ENCODE results near the gene CLHC1. TPM values are rescaled to one million over a fixed set of nuclear protein-coding genes. Genes with fewer than 3 reads are reported as not detected.
"Not testable (repeated sequence)": the region's sequence is repeated elsewhere in the genome, so short reads cannot be mapped to it uniquely, and the experiment has no call there.

Gene CLHC1
- total and polyA plus RNA-seq, 2 of the 8 experiments (the other 6 are each of a cell fraction or from before 2014, with no cell fraction given), result 2.6 to 10.8 TPM

DNA sequence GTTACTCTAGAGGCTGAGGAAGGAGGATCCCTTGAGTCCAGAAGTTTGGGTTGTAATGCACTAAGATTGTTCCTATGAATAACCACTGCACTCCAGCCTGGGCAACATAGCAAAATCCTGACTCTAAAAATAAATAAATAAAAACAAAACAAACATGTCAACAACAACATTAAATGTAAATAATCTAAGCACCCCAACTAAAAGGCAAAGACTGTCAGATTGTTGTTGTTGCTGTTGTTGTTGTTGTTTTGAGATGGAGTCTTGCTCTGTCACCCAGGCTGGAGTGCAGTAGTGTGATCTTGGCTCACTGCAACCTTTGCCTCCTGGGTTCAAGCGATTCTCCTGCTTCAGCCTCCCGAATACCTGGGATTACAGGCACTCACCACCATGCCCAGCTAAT, 40.2 kb downstream of the CLHC1 start:
- H2BK15ac ChIP-seq (ENCODE audit: low read length); H3K79me2 ChIP-seq (ENCODE audit: control insufficient read depth in 1 of 2, insufficient read depth in 2 of 2, low read length in 2 of 2); H3K4me1 ChIP-seq (replicated peaks in 1 of 4; ENCODE audit: control insufficient read depth in 3 of 4, insufficient read depth in 4 of 4, low read length in 3 of 4); H3K9me3 ChIP-seq (ENCODE audit: insufficient read depth in 2 of 2, low read depth in 1 of 2, low read length in 1 of 2); H3K18ac ChIP-seq (ENCODE audit: extremely low read depth, low read length); H3K4me3 ChIP-seq (ENCODE audit: extremely low read depth in 1 of 4, insufficient read depth in 2 of 4, low read depth in 3 of 4, low read length in 4 of 4); H4K8ac ChIP-seq (ENCODE audit: extremely low read depth, insufficient read depth, low read length); H2BK20ac ChIP-seq (ENCODE audit: low read length); H4K91ac ChIP-seq (replicated peaks; ENCODE audit: insufficient read length, low read length); H2AFZ ChIP-seq (ENCODE audit: low read length); H3K79me1 ChIP-seq (ENCODE audit: low read depth, low read length); H3K4ac ChIP-seq (replicated peaks; ENCODE audit: insufficient read length, low read depth, low read length); H3K9ac ChIP-seq (replicated peaks in 1 of 4; ENCODE audit: extremely low read depth in 1 of 4, low read depth in 3 of 4, low read length in 3 of 4); H2AK5ac ChIP-seq (ENCODE audit: low read depth, low read length); H2BK120ac ChIP-seq (replicated peaks; ENCODE audit: low read depth, low read length); H4K20me1 ChIP-seq (replicated peaks in 1 of 2; ENCODE audit: control insufficient read depth in 1 of 2, insufficient read depth in 2 of 2, low read length in 2 of 2); POLR2A ChIA-PET (ENCODE audit: partially characterized antibody); H3K23ac ChIP-seq (ENCODE audit: insufficient read length); FAIRE-seq; H2BK12ac ChIP-seq (ENCODE audit: low read depth, low read length); H3K27me3 ChIP-seq (replicated peaks in 1 of 4; ENCODE audit: control insufficient read depth in 3 of 4, extremely low read depth in 1 of 4, insufficient read depth in 3 of 4, low read length in 3 of 4); H3K36me3 ChIP-seq (ENCODE audit: control insufficient read depth in 2 of 4, insufficient read depth in 4 of 4, low read length in 3 of 4); H3K27ac ChIP-seq (ENCODE audit: low read depth, low read length); H3K4me2 ChIP-seq (ENCODE audit: insufficient read depth in 1 of 2, low read depth in 2 of 2, low read length in 2 of 2); H3K56ac ChIP-seq (replicated peaks; ENCODE audit: insufficient read length, low read depth, low read length); DNase-seq (ENCODE audit: low read depth in 1 of 2, low spot score in 2 of 2); H2BK5ac ChIP-seq (ENCODE audit: low read depth, low read length); H3K14ac ChIP-seq (ENCODE audit: insufficient read length); H4K5ac ChIP-seq (ENCODE audit: insufficient read length, low read depth, low read length); H3K23me2 ChIP-seq (ENCODE audit: low read depth, low read length): not testable (repeated sequence)
- CTCF ChIA-PET (ENCODE audit: partially characterized antibody), result interaction anchor here (1.9 kb wide), 1 partner anchor 14 kb away, joined by 4 read pairs; no protein-coding TSS in a partner anchor
- 83% methylated on average over 2 of the region's 2 CpGs; no CpG with 5 or more reads in 1 of the 2 experiments for WGBS, 2 experiments (ENCODE audit: extremely low coverage in 1 of 2, insufficient coverage in 1 of 2, insufficient read length in 1 of 2, insufficient replicate concordance in 2 of 2, low coverage in 1 of 2, low lambda C conversion rate in 2 of 2, missing lambda C conversion rate in 1 of 2)

DNA sequence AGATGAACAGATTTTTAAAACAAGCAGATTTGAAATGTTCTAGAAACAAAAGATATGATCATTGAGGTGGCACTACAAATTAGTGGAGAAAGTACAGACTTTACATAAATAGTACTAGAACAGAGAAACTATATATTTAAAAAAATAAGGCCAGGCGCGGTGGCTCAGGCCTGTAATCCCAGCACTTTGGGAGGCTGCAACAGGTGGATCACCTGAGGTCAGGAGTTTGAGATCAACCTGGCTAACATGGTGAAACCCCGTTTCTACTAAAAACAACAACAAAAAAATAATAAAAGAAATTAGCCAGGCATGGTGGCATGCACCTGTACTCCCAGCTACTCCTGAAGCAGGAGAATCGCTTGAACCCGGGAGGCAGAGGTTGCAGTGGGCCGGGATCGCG, 45.3 kb downstream of the CLHC1 start:
- H3K23ac ChIP-seq (ENCODE audit: insufficient read length); H3K36me3 ChIP-seq (ENCODE audit: control insufficient read depth in 2 of 4, insufficient read depth in 4 of 4, low read length in 3 of 4); H3K27ac ChIP-seq (ENCODE audit: low read depth, low read length); H2AK5ac ChIP-seq (ENCODE audit: low read depth, low read length); H4K91ac ChIP-seq (replicated peaks; ENCODE audit: insufficient read length, low read length); H3K4ac ChIP-seq (replicated peaks; ENCODE audit: insufficient read length, low read depth, low read length); H3K9ac ChIP-seq (replicated peaks in 1 of 4; ENCODE audit: extremely low read depth in 1 of 4, low read depth in 3 of 4, low read length in 3 of 4); H3K56ac ChIP-seq (replicated peaks; ENCODE audit: insufficient read length, low read depth, low read length); H4K8ac ChIP-seq (ENCODE audit: extremely low read depth, insufficient read depth, low read length); H3K79me2 ChIP-seq (ENCODE audit: control insufficient read depth in 1 of 2, insufficient read depth in 2 of 2, low read length in 2 of 2); H2BK20ac ChIP-seq (ENCODE audit: low read length); H3K4me3 ChIP-seq (ENCODE audit: extremely low read depth in 1 of 4, insufficient read depth in 2 of 4, low read depth in 3 of 4, low read length in 4 of 4); H3K79me1 ChIP-seq (ENCODE audit: low read depth, low read length); H2BK15ac ChIP-seq (ENCODE audit: low read length); DNase-seq (ENCODE audit: low read depth in 1 of 2, low spot score in 2 of 2); H3K4me2 ChIP-seq (ENCODE audit: insufficient read depth in 1 of 2, low read depth in 2 of 2, low read length in 2 of 2); H4K20me1 ChIP-seq (replicated peaks in 1 of 2; ENCODE audit: control insufficient read depth in 1 of 2, insufficient read depth in 2 of 2, low read length in 2 of 2); H3K27me3 ChIP-seq (replicated peaks in 1 of 4; ENCODE audit: control insufficient read depth in 3 of 4, extremely low read depth in 1 of 4, insufficient read depth in 3 of 4, low read length in 3 of 4); H2BK12ac ChIP-seq (ENCODE audit: low read depth, low read length); H2BK120ac ChIP-seq (replicated peaks; ENCODE audit: low read depth, low read length); H2AFZ ChIP-seq (ENCODE audit: low read length); FAIRE-seq; H3K18ac ChIP-seq (ENCODE audit: extremely low read depth, low read length); H3K23me2 ChIP-seq (ENCODE audit: low read depth, low read length); H3K4me1 ChIP-seq (replicated peaks in 1 of 4; ENCODE audit: control insufficient read depth in 3 of 4, insufficient read depth in 4 of 4, low read length in 3 of 4); H3K9me3 ChIP-seq (ENCODE audit: insufficient read depth in 2 of 2, low read depth in 1 of 2, low read length in 1 of 2); POLR2A ChIA-PET (ENCODE audit: partially characterized antibody); H4K5ac ChIP-seq (ENCODE audit: insufficient read length, low read depth, low read length); H3K14ac ChIP-seq (ENCODE audit: insufficient read length); H2BK5ac ChIP-seq (ENCODE audit: low read depth, low read length): not testable (repeated sequence)
- 92% methylated on average over 8 of the region's 8 CpGs; no CpG with 5 or more reads in 1 of the 2 experiments for WGBS, 2 experiments (ENCODE audit: extremely low coverage in 1 of 2, insufficient coverage in 1 of 2, insufficient read length in 1 of 2, insufficient replicate concordance in 2 of 2, low coverage in 1 of 2, low lambda C conversion rate in 2 of 2, missing lambda C conversion rate in 1 of 2)
- CTCF ChIA-PET (ENCODE audit: partially characterized antibody), result interaction anchor here (1.0 to 4.2 kb wide), 3 partner anchors 12 to 288 kb away, joined by 3 to 19 read pairs (median 3); no protein-coding TSS in a partner anchor
